H1 (cell line): ENCODE data around the gene MTR. TPM values are rescaled to one million over a fixed set of nuclear protein-coding genes. Genes with fewer than 3 reads are reported as not detected.

Experiments
- CTCF ChIA-PET: fragments of 300-600 bp; sonication (Branson Sonifier 250); formaldehyde crosslinking; loops from one replicate; lab custom pipeline; 2021; ENCODE audit not compliant: partially characterized antibody; lab: Charles Lee
- POLR2A ChIA-PET: fragments of 300-600 bp; sonication (Branson Sonifier 250); formaldehyde crosslinking; loops from one replicate; lab custom pipeline; 2021; ENCODE audit warnings: inconsistent platforms; ENCODE audit not compliant: partially characterized antibody; lab: Charles Lee
- DNase-seq, 2 experiments: peaks; one replicate each; pipeline versions ENCODE4 v3.0.0 to v3.0.0-alpha.2; 2010 to 2022; ENCODE audit warnings: low spot score in 2 of 2, low read depth in 1 of 2, mixed read lengths in 1 of 2
- FAIRE-seq: peaks from 2 replicates; lab custom pipeline; 2011; peaks lifted over from hg19 to GRCh38; lab: Jason Lieb, UNC
- H2AFZ ChIP-seq: 2 replicates; pipeline ENCODE4 v1.8.1; 2012; ENCODE audit warnings: low read length, inconsistent platforms
- H2AK5ac ChIP-seq: 2 replicates; pipeline ENCODE4 v1.6.1; 2013; ENCODE audit warnings: low read depth, low read length
- H2BK120ac ChIP-seq: replicated peaks from 2 replicates; pipeline ENCODE3; 2013; ENCODE audit warnings: low read depth, low read length, inconsistent platforms
- H2BK12ac ChIP-seq: 2 replicates; pipeline ENCODE4 v1.6.1; 2013; ENCODE audit warnings: low read depth, low read length
- H2BK15ac ChIP-seq: 2 replicates; pipeline ENCODE4 v1.6.1; 2013; ENCODE audit warnings: low read length
- H2BK20ac ChIP-seq: 2 replicates; pipeline ENCODE4 v1.6.1; 2013; ENCODE audit warnings: low read length
- H2BK5ac ChIP-seq: 2 replicates; pipeline ENCODE4 v1.6.1; 2013; ENCODE audit warnings: low read depth, low read length
- H3K14ac ChIP-seq: 2 replicates; pipeline ENCODE4 v1.6.1; 2013; ENCODE audit warnings: inconsistent platforms; ENCODE audit not compliant: insufficient read length
- H3K18ac ChIP-seq: 2 replicates; pipeline ENCODE4 v1.6.1; 2013; ENCODE audit warnings: low read length; ENCODE audit errors: extremely low read depth
- H3K23ac ChIP-seq: 2 replicates; pipeline ENCODE4 v1.6.1; 2013; ENCODE audit warnings: inconsistent platforms; ENCODE audit not compliant: insufficient read length
- H3K23me2 ChIP-seq: 2 replicates; pipeline ENCODE4 v1.6.1; 2013; ENCODE audit warnings: low read depth, low read length
- H3K27ac ChIP-seq: 2 replicates; pipeline ENCODE4 v1.6.1; 2011; ENCODE audit warnings: low read depth, low read length, inconsistent platforms
- H3K27me3 ChIP-seq, 4 experiments: replicated peaks in 1 of 4; 1 replicate in 1 of 4; 2 replicates in 3 of 4; pipeline versions ENCODE4 v1.6.1 to v1.8.1; 2011 to 2013; ENCODE audit warnings: low read length in 3 of 4, mild to moderate bottlenecking in 3 of 4, inconsistent platforms in 2 of 4, mixed read lengths in 2 of 4, moderate library complexity in 1 of 4; ENCODE audit not compliant: control insufficient read depth in 3 of 4, insufficient read depth in 3 of 4; ENCODE audit errors: extremely low read depth in 1 of 4
- H3K36me3 ChIP-seq, 4 experiments: 2 replicates each; pipeline versions ENCODE4 v1.6.1 to v1.8.1; 2011 to 2013; ENCODE audit warnings: mild to moderate bottlenecking in 4 of 4, low read length in 3 of 4, moderate library complexity in 2 of 4, control low read depth in 1 of 4, inconsistent platforms in 1 of 4; ENCODE audit not compliant: insufficient read depth in 4 of 4, control insufficient read depth in 2 of 4
- H3K4ac ChIP-seq: replicated peaks from 2 replicates; pipeline ENCODE3; 2013; ENCODE audit warnings: low read length, low read depth, mixed read lengths, inconsistent platforms; ENCODE audit not compliant: insufficient read length
- H3K4me1 ChIP-seq, 4 experiments: replicated peaks in 1 of 4; 1 replicate in 1 of 4; 2 replicates in 3 of 4; pipeline versions ENCODE4 v1.6.1 to v1.8.1; 2011 to 2013; ENCODE audit warnings: low read length in 3 of 4, inconsistent platforms in 2 of 4, mixed read lengths in 1 of 4; ENCODE audit not compliant: insufficient read depth in 4 of 4, control insufficient read depth in 3 of 4
- H3K4me2 ChIP-seq, 2 experiments: 2 replicates each; pipeline versions ENCODE4 v1.6.1 to v1.8.1; 2011 to 2013; ENCODE audit warnings: low read depth in 2 of 2, low read length in 2 of 2, control low read depth in 1 of 2, inconsistent platforms in 1 of 2, mild to moderate bottlenecking in 1 of 2; ENCODE audit not compliant: insufficient read depth in 1 of 2
- H3K4me3 ChIP-seq, 4 experiments: fragments of 200-600, 300-600 bp in 1 of 4; sonication (generic), shearing (Covaris generic), sonication (Bioruptor Twin) in 1 of 4; 2 replicates each; pipeline versions ENCODE4 v1.5.1 to v1.8.1; 2011 to 2016; ENCODE audit warnings: low read length in 4 of 4, low read depth in 3 of 4, control low read depth in 2 of 4, inconsistent platforms in 2 of 4, mild to moderate bottlenecking in 2 of 4, mixed read lengths in 1 of 4, moderate library complexity in 1 of 4; ENCODE audit not compliant: insufficient read depth in 2 of 4; ENCODE audit errors: extremely low read depth in 1 of 4
- H3K56ac ChIP-seq: replicated peaks from 2 replicates; pipeline ENCODE3; 2013; ENCODE audit warnings: low read depth, mild to moderate bottlenecking, mixed read lengths, low read length, inconsistent platforms; ENCODE audit not compliant: insufficient read length
- H3K79me1 ChIP-seq: 2 replicates; pipeline ENCODE4 v1.6.1; 2013; ENCODE audit warnings: low read depth, low read length, control low read depth
- H3K79me2 ChIP-seq, 2 experiments: 2 replicates each; pipeline versions ENCODE4 v1.6.1 to v1.8.1; 2012 to 2013; ENCODE audit warnings: low read length in 2 of 2, mild to moderate bottlenecking in 2 of 2, inconsistent platforms in 1 of 2; ENCODE audit not compliant: insufficient read depth in 2 of 2, control insufficient read depth in 1 of 2
- H3K9ac ChIP-seq, 4 experiments: replicated peaks in 1 of 4; 1 replicate in 1 of 4; 2 replicates in 3 of 4; pipeline versions ENCODE4 v1.6.1 to v1.8.1; 2011 to 2013; ENCODE audit warnings: low read depth in 3 of 4, low read length in 3 of 4, control low read depth in 2 of 4, mild to moderate bottlenecking in 2 of 4, moderate library complexity in 2 of 4, inconsistent platforms in 1 of 4; ENCODE audit errors: extremely low read depth in 1 of 4
- H3K9me3 ChIP-seq, 2 experiments: 2 replicates each; pipeline versions ENCODE4 v1.6.1 to v1.8.1; 2012 to 2013; ENCODE audit warnings: mild to moderate bottlenecking in 2 of 2, moderate library complexity in 2 of 2, control low read depth in 1 of 2, inconsistent platforms in 1 of 2, low read depth in 1 of 2, low read length in 1 of 2, mixed read lengths in 1 of 2; ENCODE audit not compliant: insufficient read depth in 2 of 2
- H4K20me1 ChIP-seq, 2 experiments: replicated peaks in 1 of 2; 2 replicates each; pipeline versions ENCODE3 to v1.8.1; 2011 to 2013; ENCODE audit warnings: inconsistent platforms in 2 of 2, low read length in 2 of 2, mild to moderate bottlenecking in 1 of 2; ENCODE audit not compliant: insufficient read depth in 2 of 2, control insufficient read depth in 1 of 2
- H4K5ac ChIP-seq: 2 replicates; pipeline ENCODE4 v1.6.1; 2013; ENCODE audit warnings: low read length, low read depth, mixed read lengths, inconsistent platforms; ENCODE audit not compliant: insufficient read length
- H4K8ac ChIP-seq: 2 replicates; pipeline ENCODE4 v1.8.0; 2013; ENCODE audit warnings: mild to moderate bottlenecking, moderate library complexity, low read length, inconsistent platforms; ENCODE audit not compliant: insufficient read depth; ENCODE audit errors: extremely low read depth
- H4K91ac ChIP-seq: replicated peaks from 2 replicates; pipeline ENCODE3; 2013; ENCODE audit warnings: low read length, mixed read lengths, inconsistent platforms; ENCODE audit not compliant: insufficient read length
- CREB1 ChIP-seq: IDR thresholded peaks from 2 replicates; pipeline ENCODE4 v1.6.1; 2012; ENCODE audit warnings: inconsistent platforms
- KDM4A ChIP-seq: IDR thresholded peaks from one replicate; pipeline ENCODE4 v1.7.1; 2012; ENCODE audit warnings: low read depth, mild to moderate bottlenecking, moderate library complexity, low read length, inconsistent platforms; ENCODE audit not compliant: severe bottlenecking
- TAF1 ChIP-seq: IDR thresholded peaks from 2 replicates; pipeline ENCODE4 v1.6.1; 2011; ENCODE audit warnings: mild to moderate bottlenecking, low read depth, low read length
- YY1 ChIP-seq: IDR thresholded peaks from 2 replicates; pipeline ENCODE4 v1.6.1; 2011; ENCODE audit warnings: low read depth, mild to moderate bottlenecking, low read length
- ZNF274 ChIP-seq: IDR thresholded peaks from 2 replicates; pipeline ENCODE4 v1.7.0; 2012; ENCODE audit warnings: low read length, borderline replicate concordance; ENCODE audit errors: extremely low read depth
- WGBS, 2 experiments: shearing (Covaris generic) in 1 of 2; methylation state at CpG; one replicate each; pipeline versions ENCODE4 v1.1.6 to v1.1.7; 2013 to 2015; ENCODE audit warnings: low lambda C conversion rate in 2 of 2, mixed read lengths in 2 of 2, inconsistent platforms in 1 of 2, low coverage in 1 of 2, missing lambda C conversion rate in 1 of 2; ENCODE audit not compliant: insufficient replicate concordance in 2 of 2, insufficient coverage in 1 of 2, insufficient read length in 1 of 2; ENCODE audit errors: extremely low coverage in 1 of 2, missing lambda C conversion rate in 1 of 2; 5-methylcytosine and 5-hydroxymethylcytosine counted together
- polyA plus RNA-seq, 7 experiments: library from polyadenylated mRNA; depleted of rRNA in 3 of 7; stranded (reverse) in 5 of 7; unstranded in 2 of 7; fragments of >200 nt in 5 of 7; fragments of 200-250 nt in 2 of 7; gene quantifications; 1 replicate in 5 of 7; 2 replicates in 1 of 7; 4 replicates in 1 of 7; pipeline versions ENCODE4 v1.2.1 to v1.2.3, GENCODE V29; 2011 to 2013; ENCODE audit warnings: missing spikeins in 2 of 7, mixed read lengths in 2 of 7
- total RNA-seq: library from RNA; stranded (reverse); fragmentation: NEBNext Ultra II Directional; extraction: Animal tissue kit (Norgen Biotek cat#: 25700); gene quantifications from 2 replicates; pipeline ENCODE4 v1.2.1, GENCODE V29; 2021
- TF ChIP-seq, protein P1 (sequence below): IDR thresholded peaks from 2 replicates; pipeline ENCODE4 v1.6.1; 2012; ENCODE audit warnings: inconsistent platforms

Gene MTR
- total and polyA plus RNA-seq, 2 of the 8 experiments (the other 6 are each of a cell fraction or from before 2014, with no cell fraction given) = 4.8 to 27.4 TPM

DNA sequence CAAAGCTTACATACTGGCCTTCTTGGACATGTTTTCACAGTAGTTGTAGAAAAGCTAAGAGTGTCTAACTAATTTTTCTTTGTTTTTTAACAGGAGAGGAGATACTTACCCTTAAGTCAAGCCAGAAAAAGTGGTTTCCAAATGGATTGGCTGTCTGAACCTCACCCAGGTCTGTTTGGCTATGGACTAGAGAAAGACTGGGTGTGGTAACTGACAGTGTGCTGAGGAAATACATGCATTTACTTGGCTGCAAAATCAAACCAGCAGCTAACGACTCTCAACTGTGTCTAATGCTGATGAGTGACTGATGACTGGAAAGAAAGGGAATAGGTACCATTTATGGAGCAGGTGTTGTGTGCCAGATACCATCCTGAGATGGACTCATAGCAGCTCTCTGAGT, 91.1 kb downstream of the MTR start:
- WGBS, 2 experiments = 90% methylated on average over 1 of the region's 1 CpG; no CpG with 5 or more reads in 1 of the 2 experiments
- FAIRE-seq = no peak

More for the DNA sequence above, 91.1 kb downstream of the MTR start:
- Histone ChIP-seq H3K23me2 (no peaks in the 10 kb centered on the region), H3K79me2 (no peaks in the 10 kb centered on the region), H2AK5ac (no peak overlapping the region), H3K14ac (no peak overlapping the region), H3K9me3 (no peaks in the 10 kb centered on the region), H3K27me3 (no peaks in the 10 kb centered on the region), H3K4ac (no peak overlapping the region), H3K27ac (no peak overlapping the region), H3K4me2 (no peak overlapping the region), H2BK12ac (no peak overlapping the region), H4K91ac (no peak overlapping the region), H3K18ac (no peak overlapping the region), H4K8ac (no peak overlapping the region), H4K20me1 (peaks cover 0 to under 1% of the 10 kb centered on the region in 2 experiments), H3K4me3 (no peak overlapping the region), H4K5ac (no peak overlapping the region), H2BK5ac (no peak overlapping the region), H3K9ac (no peak overlapping the region), H2BK120ac (no peak overlapping the region), H3K56ac (no peak overlapping the region), H3K36me3 (peaks cover 2 to 12% (median 10%) of the 10 kb centered on the region in 4 experiments; a peak in 6 of 8 replicates), H3K4me1 (no peaks in the 10 kb centered on the region), H2AFZ (no peak overlapping the region), H3K79me1 (no peaks in the 10 kb centered on the region), H3K23ac (no peak overlapping the region), H2BK20ac (no peak overlapping the region), H2BK15ac (no peak overlapping the region)
- ChIA-PET CTCF (interaction anchor here (0.6 kb wide), 1 partner anchor 38 kb away, joined by 3 read pairs; no protein-coding TSS in a partner anchor), POLR2A (no interaction called here)
- DNase-seq = no peak
- TF ChIP-seq YY1 = no peak
- no peak for TF ChIP-seq TAF1
- no peak for TF ChIP-seq KDM4A
- TF ChIP-seq, protein P1, sequence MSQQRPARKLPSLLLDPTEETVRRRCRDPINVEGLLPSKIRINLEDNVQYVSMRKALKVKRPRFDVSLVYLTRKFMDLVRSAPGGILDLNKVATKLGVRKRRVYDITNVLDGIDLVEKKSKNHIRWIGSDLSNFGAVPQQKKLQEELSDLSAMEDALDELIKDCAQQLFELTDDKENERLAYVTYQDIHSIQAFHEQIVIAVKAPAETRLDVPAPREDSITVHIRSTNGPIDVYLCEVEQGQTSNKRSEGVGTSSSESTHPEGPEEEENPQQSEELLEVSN = no peak
- no peak for TF ChIP-seq ZNF274
- TF ChIP-seq CREB1 = no peak
